Tibial nerve (tissue), 4 donors: ENCODE measurements around the gene CCL25. TPM values are rescaled to one million over a fixed set of nuclear protein-coding genes. Genes with fewer than 3 reads are reported as not detected.

Experiments
- DNase-seq, 2 donors: peaks; one replicate each; pipeline ENCODE4 v3.0.0-alpha.2; 2019; ENCODE audit warnings: low spot score in 2 of 2
- H3K27ac ChIP-seq, 4 donors: fragments of 200-600 bp; sonication (generic) in 3 of 4; one replicate each; pipeline ENCODE4 v1.5.1; 2017 to 2019; ENCODE audit warnings: mild to moderate bottlenecking in 1 of 4
- H3K27me3 ChIP-seq, 2 donors: fragments of 200-600 bp; sonication (generic) in 1 of 2; one replicate each; pipeline versions ENCODE4 v1.5.1 to v1.6.0; 2017 to 2019
- H3K36me3 ChIP-seq, 3 donors: fragments of 200-600 bp; sonication (generic); one replicate each; pipeline ENCODE4 v1.5.1; 2018 to 2019
- H3K4me1 ChIP-seq, 4 donors: fragments of 200-600 bp; sonication (generic) in 3 of 4; one replicate each; pipeline ENCODE4 v1.5.1; 2017 to 2019
- H3K4me3 ChIP-seq, 4 donors: fragments of 200-600 bp; sonication (generic) in 3 of 4; one replicate each; pipeline ENCODE4 v1.5.1; 2017 to 2019; ENCODE audit warnings: mild to moderate bottlenecking in 1 of 4, moderate library complexity in 1 of 4
- H3K9me3 ChIP-seq, 4 donors: fragments of 200-600 bp; sonication (generic) in 3 of 4; one replicate each; pipeline ENCODE4 v1.5.1; 2017 to 2019
- CTCF ChIP-seq, 5 experiments: fragments of 200-600 bp in 3 of 5; fragments of 450-650 bp in 2 of 5; sonication (generic) in 3 of 5; IDR thresholded peaks; one replicate each; pipeline ENCODE4 v1.5.1; 2016 to 2019; ENCODE audit warnings: antibody characterized with exemption in 5 of 5, mild to moderate bottlenecking in 3 of 5, moderate library complexity in 2 of 5
- EP300 ChIP-seq, 2 donors: sonication (generic); formaldehyde crosslinking; IDR thresholded peaks; one replicate each; pipeline ENCODE4 v1.6.1; 2017; ENCODE audit warnings: antibody characterized with exemption in 2 of 2, mild to moderate bottlenecking in 1 of 2
- POLR2A ChIP-seq, 2 donors: fragments of 450-650 bp; IDR thresholded peaks; one replicate each; pipeline ENCODE4 v1.6.1; 2017; ENCODE audit warnings: antibody characterized with exemption in 2 of 2, mild to moderate bottlenecking in 2 of 2, moderate library complexity in 2 of 2
- WGBS, 2 donors: methylation state at CpG; one replicate each; pipeline ENCODE4 v1.1.5; 2018; 5-methylcytosine and 5-hydroxymethylcytosine counted together
- total RNA-seq, 4 donors: library from RNA; depleted of rRNA; stranded (reverse); fragments of >200 nt; gene quantifications; one replicate each; pipeline ENCODE4 v1.1.0, GENCODE V29; 2016

CCL25 gene
- total RNA-seq, 4 donors from 2014 or later: not detected

GRCh38 chr19:8056533-8056932, 4.0 kb downstream of the CCL25 start:
- no peaks in the 10 kb centered on the region for H3K4me1 ChIP-seq
- DNase-seq: no peak
- no peak overlapping the region for H3K27ac ChIP-seq
- H3K36me3 ChIP-seq: no peaks in the 10 kb centered on the region
- H3K27me3 ChIP-seq: no peaks in the 10 kb centered on the region
- TF ChIP-seq EP300 (IDR thresholded peaks at IDR 0.05) (no peak), POLR2A (IDR thresholded peaks at IDR 0.05) (no peak), CTCF (IDR thresholded peaks at IDR 0.05) (no peak)
- H3K4me3 ChIP-seq: no peak overlapping the region
- 80 to 98% methylated on average over 4 of the region's 4 CpGs for WGBS, 2 donors
- H3K9me3 ChIP-seq: no peaks in the 10 kb centered on the region

- WGBS, 2 donors: 79 to 81% methylated on average over 7 of the region's 7 CpGs
- H3K4me1 ChIP-seq: no peaks in the 10 kb centered on the region
- TF ChIP-seq POLR2A (IDR thresholded peaks at IDR 0.05) (no peak), CTCF (IDR thresholded peaks at IDR 0.05) (no peak), EP300 (IDR thresholded peaks at IDR 0.05) (no peak)
Measured at GRCh38 chr19:8057545-8058270, 5.1 kb downstream of the CCL25 start.

GRCh38 chr19:8064911-8065874, 12.6 kb downstream of the CCL25 start:
- Histone ChIP-seq H3K27me3 (no peaks in the 10 kb centered on the region), H3K4me3 (no peak overlapping the region), H3K4me1 (no peaks in the 10 kb centered on the region), H3K9me3 (peaks cover 0 to 21% (median 3%) of the 10 kb centered on the region in 4 donors), H3K36me3 (no peaks in the 10 kb centered on the region), H3K27ac (no peak overlapping the region)
- DNase-seq: no peak
- TF ChIP-seq POLR2A (IDR thresholded peaks at IDR 0.05) (no peak), CTCF (IDR thresholded peaks at IDR 0.05) (no peak), EP300 (IDR thresholded peaks at IDR 0.05) (no peak)
- 78 to 87% methylated on average over 20 to 24 of the region's 24 CpGs for WGBS, 2 donors

More at GRCh38 chr19:8057545-8058270, 5.1 kb downstream of the CCL25 start:
- Histone ChIP-seq H3K4me3 (no peak overlapping the region), H3K27ac (no peak overlapping the region), H3K36me3 (no peaks in the 10 kb centered on the region), H3K9me3 (no peaks in the 10 kb centered on the region), H3K27me3 (no peaks in the 10 kb centered on the region)
- DNase-seq: no peak

- no peaks in the 10 kb centered on the region for H3K4me1 ChIP-seq
- no peak for DNase-seq
- no peak overlapping the region for H3K4me3 ChIP-seq
- TF ChIP-seq CTCF (IDR thresholded peaks at IDR 0.05): no peak
- no peak for TF ChIP-seq POLR2A (IDR thresholded peaks at IDR 0.05)
- no peak for TF ChIP-seq EP300 (IDR thresholded peaks at IDR 0.05)
- 90 to 92% methylated on average over 20 of the region's 20 CpGs for WGBS, 2 donors
- H3K9me3 ChIP-seq: peaks cover 0 to 28% (median 3%) of the 10 kb centered on the region in 4 donors
- H3K27me3 ChIP-seq: no peaks in the 10 kb centered on the region
- no peaks in the 10 kb centered on the region for H3K36me3 ChIP-seq
- H3K27ac ChIP-seq: no peak overlapping the region
Measured at GRCh38 chr19:8065875-8066261, 13.3 kb downstream of the CCL25 start.
